Fibroblast of mammary gland (primary cell): Measurements from ENCODE around the gene ATP11A.
A peak's percentile ranks its signal among the peaks of the same experiment; 100 is the strongest.

Experiments
- DNase-seq: peaks from one replicate; pipeline ENCODE4 v3.0.0-alpha.2; 2010; ENCODE audit warnings: low read depth
- H3K4me3 ChIP-seq: 2 replicates; pipeline ENCODE4 v1.5.1; 2011; ENCODE audit warnings: low read depth, mild to moderate bottlenecking, low read length, moderate library complexity; ENCODE audit not compliant: control insufficient read depth
- TF ChIP-seq, protein P1 (sequence below): conservative IDR thresholded peaks from 2 replicates; pipeline ENCODE4 v1.5.1; 2011; ENCODE audit warnings: low read depth, low read length, inconsistent platforms; ENCODE audit not compliant: control insufficient read depth, insufficient read depth

ATP11A gene

GRCh38 chr13:112648101-112648500 is 41.7 kb upstream of the ATP11A start:
- DNase-seq = no peak
- TF ChIP-seq, protein P1, sequence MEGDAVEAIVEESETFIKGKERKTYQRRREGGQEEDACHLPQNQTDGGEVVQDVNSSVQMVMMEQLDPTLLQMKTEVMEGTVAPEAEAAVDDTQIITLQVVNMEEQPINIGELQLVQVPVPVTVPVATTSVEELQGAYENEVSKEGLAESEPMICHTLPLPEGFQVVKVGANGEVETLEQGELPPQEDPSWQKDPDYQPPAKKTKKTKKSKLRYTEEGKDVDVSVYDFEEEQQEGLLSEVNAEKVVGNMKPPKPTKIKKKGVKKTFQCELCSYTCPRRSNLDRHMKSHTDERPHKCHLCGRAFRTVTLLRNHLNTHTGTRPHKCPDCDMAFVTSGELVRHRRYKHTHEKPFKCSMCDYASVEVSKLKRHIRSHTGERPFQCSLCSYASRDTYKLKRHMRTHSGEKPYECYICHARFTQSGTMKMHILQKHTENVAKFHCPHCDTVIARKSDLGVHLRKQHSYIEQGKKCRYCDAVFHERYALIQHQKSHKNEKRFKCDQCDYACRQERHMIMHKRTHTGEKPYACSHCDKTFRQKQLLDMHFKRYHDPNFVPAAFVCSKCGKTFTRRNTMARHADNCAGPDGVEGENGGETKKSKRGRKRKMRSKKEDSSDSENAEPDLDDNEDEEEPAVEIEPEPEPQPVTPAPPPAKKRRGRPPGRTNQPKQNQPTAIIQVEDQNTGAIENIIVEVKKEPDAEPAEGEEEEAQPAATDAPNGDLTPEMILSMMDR = no peak
- H3K4me3 ChIP-seq = no peak overlapping the region

GRCh38 chr13:112648966-112649690 is 40.7 kb upstream of the ATP11A start:
- DNase-seq = no peak
- TF ChIP-seq, protein P1 = no peak
- no peak overlapping the region for H3K4me3 ChIP-seq

DNA sequence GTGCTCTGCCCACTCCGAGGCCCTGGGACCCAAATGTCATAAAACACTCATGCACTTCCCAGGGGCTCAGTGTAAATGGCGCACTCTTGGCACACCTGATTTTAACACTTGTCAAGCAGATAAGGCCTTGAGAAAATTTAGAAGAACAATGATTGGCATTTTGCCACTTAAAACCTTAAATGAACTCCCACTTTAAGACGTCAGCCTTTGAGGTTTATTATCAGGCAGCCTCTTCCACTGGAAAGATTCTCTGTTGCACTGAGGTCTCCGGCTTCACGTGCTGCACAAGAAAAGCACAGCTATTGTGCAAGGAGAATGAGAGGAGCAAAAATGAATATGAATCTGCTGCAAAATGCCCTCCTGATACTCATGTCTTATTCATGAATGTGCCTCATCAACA is 38.5 kb upstream of the ATP11A start:
- H3K4me3 ChIP-seq = no peak overlapping the region
- DNase-seq = no peak
- TF ChIP-seq, protein P1 = no peak

GRCh38 chr13:112651750-112652511 is 37.9 kb upstream of the ATP11A start:
- H3K4me3 ChIP-seq = no peak overlapping the region
- TF ChIP-seq, protein P1 = no peak
- no peak for DNase-seq

DNA sequence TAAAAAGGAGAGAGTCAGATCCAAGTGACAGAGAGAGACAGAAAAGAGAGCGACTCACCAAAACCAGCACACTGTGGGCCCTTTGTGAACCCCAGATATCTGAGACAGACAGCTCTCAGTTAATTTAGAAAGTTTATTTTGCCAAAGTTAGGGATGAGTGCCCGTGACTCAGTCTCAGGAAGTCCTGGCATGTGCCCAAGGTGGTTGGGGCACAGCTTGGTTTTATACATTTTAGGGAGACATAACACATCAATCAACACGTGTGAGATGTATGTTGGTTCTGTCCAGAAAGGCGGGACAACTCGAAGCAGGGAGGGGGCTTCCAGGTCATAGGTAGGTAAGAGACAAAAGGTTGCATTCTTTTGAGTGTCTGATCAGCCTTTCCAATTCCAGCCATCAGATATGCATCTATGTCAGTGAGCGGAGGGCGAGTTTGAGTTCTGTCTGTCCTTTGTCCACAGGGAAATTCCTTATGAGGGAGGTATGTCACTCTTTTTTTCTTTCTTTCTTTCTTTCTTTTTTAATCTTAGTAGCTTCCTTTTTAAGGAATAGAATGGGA is 37.2 kb upstream of the ATP11A start:
- no peak overlapping the region for H3K4me3 ChIP-seq
- DNase-seq = peak; percentile 3
- TF ChIP-seq, protein P1 = no peak

DNA sequence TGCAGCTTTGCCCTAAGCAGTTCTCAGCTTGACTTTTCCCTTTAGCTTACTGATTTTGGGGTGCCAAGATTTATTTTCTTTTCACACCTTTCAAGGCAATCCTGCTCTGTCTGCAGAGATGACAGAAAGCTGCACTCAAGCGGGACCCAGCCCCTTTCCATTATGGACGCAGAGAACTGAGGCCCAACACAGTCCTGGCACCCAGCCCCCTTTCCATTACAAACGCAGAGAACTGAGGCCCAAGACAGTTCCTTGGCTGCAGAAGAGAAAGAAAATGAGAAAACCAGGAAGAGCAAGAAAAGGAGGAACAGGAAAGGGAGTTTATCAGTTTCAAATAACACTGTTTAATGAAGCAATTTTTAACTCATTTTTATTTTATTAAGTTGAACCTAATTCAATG is 36.8 kb upstream of the ATP11A start:
- TF ChIP-seq, protein P1 = no peak
- DNase-seq = no peak
- H3K4me3 ChIP-seq = no peak overlapping the region
